MG63 (cell line): Measurements from ENCODE around the gene CYB561A3. TPM values are rescaled to one million over a fixed set of nuclear protein-coding genes. Genes with fewer than 3 reads are reported as not detected.

Source experiments
- DNase-seq: peaks from one replicate; pipeline ENCODE4 v3.0.0-alpha.2; 2020
- H3K27me3 ChIP-seq: fragments of 250-450 bp; sonication (Bioruptor Pico); 2 replicates; pipeline ENCODE4 v1.5.1; 2020; ENCODE audit warnings: mild to moderate bottlenecking, moderate library complexity
- H3K36me3 ChIP-seq: fragments of 250-450 bp; sonication (Bioruptor Pico); 2 replicates; pipeline ENCODE4 v1.5.1; 2020; ENCODE audit warnings: mild to moderate bottlenecking, moderate library complexity
- H3K4me3 ChIP-seq: fragments of 250-450 bp; sonication (Bioruptor Pico); 2 replicates; pipeline ENCODE4 v1.5.1; 2020; ENCODE audit warnings: mild to moderate bottlenecking, moderate library complexity
- H3K9me3 ChIP-seq: fragments of 250-450 bp; sonication (Bioruptor Pico); 2 replicates; pipeline ENCODE4 v1.5.1; 2020; ENCODE audit warnings: mild to moderate bottlenecking, moderate library complexity
- total RNA-seq: library from RNA; depleted of rRNA; stranded (reverse); fragments of >200 nt; shearing (Covaris generic); gene quantifications from 2 replicates; pipeline ENCODE4 v1.2.3, GENCODE V29; 2014; ENCODE audit warnings: low replicate concordance; rRNA removed

CYB561A3 gene
- total RNA-seq, 1 experiment from 2014 or later, result 60.2 TPM

DNA sequence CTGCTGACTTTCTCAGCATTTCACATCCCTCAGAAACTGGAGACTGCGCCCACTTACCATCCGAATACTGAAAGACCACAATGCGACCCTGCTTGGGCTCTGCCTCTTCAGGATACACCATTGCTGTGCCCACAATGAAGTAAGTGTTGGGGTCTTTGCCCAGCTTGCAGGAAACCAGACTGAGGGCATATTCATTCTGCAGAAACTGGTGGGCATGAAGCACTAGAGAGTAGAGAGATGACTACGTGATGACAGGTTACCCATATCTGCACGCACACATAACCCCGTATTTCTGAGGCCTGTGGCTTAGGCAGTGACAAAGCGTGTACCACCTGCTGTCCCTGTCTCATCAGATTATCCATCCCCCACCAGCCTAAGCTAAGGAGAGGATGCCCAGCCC lies 51.9 kb downstream of the CYB561A3 start:
- no peaks in the 10 kb centered on the region for H3K9me3 ChIP-seq
- H3K4me3 ChIP-seq, result no peak overlapping the region
- H3K36me3 ChIP-seq, result peaks cover 85% of the 10 kb centered on the region
- no peaks in the 10 kb centered on the region for H3K27me3 ChIP-seq
- DNase-seq, result no peak

DNA sequence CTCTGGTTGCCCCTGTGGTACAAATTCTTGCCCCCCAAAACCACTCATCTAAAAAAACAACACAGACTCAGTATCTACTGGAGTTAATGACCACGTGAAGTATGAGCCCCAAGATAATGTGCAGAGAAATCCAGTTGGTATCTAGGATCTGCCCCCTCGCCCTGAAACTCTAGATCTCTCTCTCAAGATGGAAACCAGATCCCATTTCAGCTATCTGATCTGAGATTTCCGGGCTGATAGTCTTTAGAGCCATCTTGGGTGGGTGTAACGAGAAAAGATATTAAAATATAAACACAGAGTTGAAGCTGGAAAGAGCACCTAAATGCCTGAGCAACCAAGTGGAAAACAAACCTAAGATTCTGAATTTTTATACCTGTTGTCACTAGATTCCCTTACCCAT lies 52.5 kb downstream of the CYB561A3 start:
- H3K36me3 ChIP-seq, result peaks cover 84% of the 10 kb centered on the region
- H3K4me3 ChIP-seq, result no peak overlapping the region
- DNase-seq, result no peak
- H3K9me3 ChIP-seq, result no peaks in the 10 kb centered on the region
- no peaks in the 10 kb centered on the region for H3K27me3 ChIP-seq

DNA sequence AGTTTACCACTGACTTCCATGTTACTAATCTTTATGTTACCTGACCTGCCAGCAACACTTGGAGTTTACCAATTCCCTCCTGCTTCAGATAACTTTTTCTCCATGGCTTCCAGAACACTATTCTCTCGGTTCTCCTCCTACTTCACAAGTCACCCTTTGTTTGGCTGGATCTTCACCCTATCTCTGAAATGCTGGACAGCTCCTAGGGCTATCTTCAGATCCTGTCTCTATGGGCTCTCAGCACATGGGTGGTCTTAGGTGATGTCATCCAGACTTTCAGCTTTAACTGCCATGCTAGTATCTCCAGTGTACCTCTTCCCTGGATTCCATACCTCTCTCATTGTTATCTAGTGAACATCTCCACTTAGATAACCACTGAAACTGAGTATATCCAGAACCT lies 54.3 kb downstream of the CYB561A3 start:
- Histone ChIP-seq H3K36me3 (peaks cover 82% of the 10 kb centered on the region), H3K9me3 (no peaks in the 10 kb centered on the region), H3K27me3 (no peaks in the 10 kb centered on the region), H3K4me3 (no peak overlapping the region)
- DNase-seq, result no peak

DNA sequence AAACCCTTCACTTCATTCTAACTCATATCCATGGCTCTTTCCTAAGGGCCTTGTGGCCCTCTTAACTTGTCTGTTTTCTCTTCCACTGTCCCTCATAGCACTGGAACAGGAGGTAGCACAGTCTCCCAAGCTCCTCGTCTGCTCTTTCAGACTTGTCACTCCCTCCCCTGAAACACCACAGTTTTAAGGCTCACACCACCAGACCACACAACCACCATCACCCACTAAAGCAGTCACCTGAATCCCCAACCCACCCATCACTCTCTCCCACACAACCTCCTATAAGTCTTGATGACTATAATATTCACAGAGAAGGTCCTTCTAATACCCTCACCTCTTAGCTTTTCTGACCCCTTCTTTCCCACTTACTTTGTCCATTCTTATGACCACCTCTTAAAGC lies 55.5 kb downstream of the CYB561A3 start:
- H3K36me3 ChIP-seq, result peaks cover 85% of the 10 kb centered on the region
- H3K27me3 ChIP-seq, result no peaks in the 10 kb centered on the region
- no peak for DNase-seq
- H3K9me3 ChIP-seq, result no peaks in the 10 kb centered on the region
- no peak overlapping the region for H3K4me3 ChIP-seq

DNA sequence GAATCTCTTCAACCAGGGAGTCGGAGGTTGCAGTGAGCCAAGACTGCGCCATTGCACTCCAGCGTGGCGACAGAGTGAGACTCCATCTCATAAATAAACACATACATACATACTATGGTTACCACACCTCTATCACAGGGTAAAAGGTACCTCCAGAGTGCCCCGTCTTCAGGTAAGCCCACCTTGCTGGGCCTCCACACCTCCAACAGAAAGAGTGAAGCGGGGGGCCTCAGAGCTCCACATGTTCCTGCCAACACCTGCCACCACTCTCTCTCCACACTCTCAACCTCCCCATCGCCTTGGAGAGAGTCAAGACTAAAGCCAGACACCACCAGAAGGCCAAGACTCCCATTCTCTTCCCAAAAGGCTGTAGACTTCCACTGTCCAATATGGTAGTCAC lies 56.3 kb downstream of the CYB561A3 start:
- H3K9me3 ChIP-seq, result no peaks in the 10 kb centered on the region
- no peak for DNase-seq
- peaks cover 86% of the 10 kb centered on the region for H3K36me3 ChIP-seq
- no peak overlapping the region for H3K4me3 ChIP-seq
- no peaks in the 10 kb centered on the region for H3K27me3 ChIP-seq

DNA sequence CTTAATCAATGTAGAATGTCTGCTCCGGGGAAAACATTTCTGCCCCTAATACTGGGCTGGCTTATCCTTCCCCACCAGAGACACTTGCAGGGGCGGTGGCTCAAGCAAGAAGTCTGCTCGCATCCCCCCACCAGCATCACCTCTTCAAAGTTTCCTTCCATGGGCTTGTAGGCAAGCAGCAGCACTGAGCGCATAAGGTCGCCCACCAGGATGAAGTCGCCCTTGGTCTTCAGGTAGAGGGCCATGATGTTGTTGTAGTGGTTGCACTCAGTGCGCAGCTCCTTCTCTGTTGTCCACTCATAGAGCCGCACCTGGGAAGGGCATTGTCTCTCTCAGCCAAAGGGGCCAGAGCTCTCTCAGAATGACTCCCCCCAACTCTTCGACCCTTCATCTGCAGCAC lies 58.0 kb downstream of the CYB561A3 start:
- H3K36me3 ChIP-seq, result peaks cover 86% of the 10 kb centered on the region
- DNase-seq, result no peak
- H3K9me3 ChIP-seq, result no peaks in the 10 kb centered on the region
- no peak overlapping the region for H3K4me3 ChIP-seq
- no peaks in the 10 kb centered on the region for H3K27me3 ChIP-seq

DNA sequence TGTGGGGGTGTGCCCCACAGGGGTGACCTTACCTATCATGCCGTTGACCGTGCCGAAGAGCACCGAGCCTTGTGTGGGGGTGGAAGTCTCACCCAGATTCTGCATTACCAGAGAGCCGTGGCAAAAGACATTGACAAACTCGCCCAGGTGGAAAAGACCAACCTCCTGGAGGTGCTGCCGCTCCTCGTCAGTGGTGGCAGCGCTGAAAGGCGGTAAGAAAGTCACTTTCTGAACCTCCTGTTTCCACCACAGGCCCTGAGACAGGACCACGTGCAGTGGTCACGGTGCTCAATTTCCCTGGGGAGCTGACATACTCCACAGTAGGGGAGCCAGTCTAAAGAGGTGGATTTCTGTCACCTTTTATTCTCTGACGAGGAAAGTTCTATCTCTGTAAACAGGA lies 59.1 kb downstream of the CYB561A3 start:
- peaks cover 75% of the 10 kb centered on the region for H3K36me3 ChIP-seq

More for the DNA sequence above, 59.1 kb downstream of the CYB561A3 start:
- Histone ChIP-seq H3K4me3 (no peak overlapping the region), H3K9me3 (no peaks in the 10 kb centered on the region), H3K27me3 (no peaks in the 10 kb centered on the region)
- DNase-seq, result no peak

Other genes with a start within 250 kb of the CYB561A3 start
- 11.3 and 22.9 TPM in 2 replicates for gene VPS37C, start 200.5 kb downstream of the CYB561A3 start, total RNA-seq
- gene PGA3, start 158.4 kb downstream of the CYB561A3 start, total RNA-seq, result not detected in 2 replicates
- not detected in 2 replicates for gene PGA4, start 139.5 kb downstream of the CYB561A3 start, total RNA-seq
- gene PGA5, start 120.7 kb downstream of the CYB561A3 start, total RNA-seq, result not detected in 2 replicates
- gene VWCE, start 66.6 kb downstream of the CYB561A3 start, total RNA-seq, result not detected in 2 replicates
- 170 and 250 TPM in 2 replicates for gene DDB1, start 28.8 kb downstream of the CYB561A3 start, total RNA-seq
- 12.9 and 36.0 TPM in 2 replicates for gene TKFC, start 28.7 kb downstream of the CYB561A3 start, total RNA-seq
- 15.0 and 70.0 TPM in 2 replicates for gene TMEM138, start 492 bp upstream of the CYB561A3 start, total RNA-seq
- gene TMEM216, start 30.7 kb upstream of the CYB561A3 start, total RNA-seq, result 7.5 and 12.3 TPM in 2 replicates
- 26.0 and 40.3 TPM in 2 replicates for gene CPSF7, start 68.1 kb upstream of the CYB561A3 start, total RNA-seq
- 18.2 and 35.5 TPM in 2 replicates for gene SDHAF2, start 68.2 kb upstream of the CYB561A3 start, total RNA-seq
- 1.0 and 1.3 TPM in 2 replicates for gene LRRC10B, start 146.9 kb upstream of the CYB561A3 start, total RNA-seq
- 3.7 and 9.9 TPM in 2 replicates for gene SYT7, start 219.2 kb upstream of the CYB561A3 start, total RNA-seq